Measurements from ENCODE around the gene IKZF2.

Gene IKZF2

DNA sequence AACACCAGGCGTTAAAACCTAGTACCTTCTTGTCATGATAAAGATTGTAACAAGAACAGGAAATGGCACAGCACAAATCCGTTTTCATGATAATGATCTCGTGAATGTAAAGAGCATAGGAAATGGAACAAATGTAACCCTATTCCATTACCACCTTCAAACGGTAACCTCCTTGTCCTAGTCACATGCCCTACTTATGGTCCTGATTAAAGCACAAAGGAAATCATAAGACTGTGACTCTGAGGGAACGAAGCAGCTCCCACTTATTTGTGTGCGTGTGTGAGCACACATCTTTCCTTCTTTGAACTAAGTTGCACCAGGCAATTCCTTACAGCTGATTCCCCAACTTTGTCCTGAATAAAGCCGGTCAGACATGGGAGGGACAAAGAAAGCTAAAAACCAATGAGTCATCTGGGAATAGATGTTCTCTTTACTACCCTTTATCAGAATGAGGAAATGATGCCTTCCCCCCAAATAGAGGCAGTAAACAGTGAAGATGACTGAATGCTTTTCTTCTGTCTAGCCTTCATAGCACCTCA, 192.6 kb downstream of the IKZF2 start:
- no peak for DNase-seq (ENCODE audit: low read depth, low spot score)
- no peak overlapping the region for H3K27ac ChIP-seq
- no peak overlapping the region for H3K4me3 ChIP-seq
- TF ChIP-seq POLR2AphosphoS5 (IDR thresholded peaks at IDR 0.05; ENCODE audit: borderline replicate concordance, low read depth, low read length) (no peak), FOXP2 (optimal IDR thresholded peaks at IDR 0.05; ENCODE audit: control extremely low read depth, extremely low read length, insufficient read depth) (no peak), EZH2 (IDR thresholded peaks at IDR 0.05) (no peak)
- H3K36me3 ChIP-seq (ENCODE audit: insufficient read depth, low read length): no peaks in the 10 kb centered on the region
- no peak overlapping the region for H3K9ac ChIP-seq (ENCODE audit: insufficient read length)
- no peaks in the 10 kb centered on the region for H3K9me3 ChIP-seq (ENCODE audit: low read depth, low read length)

DNA sequence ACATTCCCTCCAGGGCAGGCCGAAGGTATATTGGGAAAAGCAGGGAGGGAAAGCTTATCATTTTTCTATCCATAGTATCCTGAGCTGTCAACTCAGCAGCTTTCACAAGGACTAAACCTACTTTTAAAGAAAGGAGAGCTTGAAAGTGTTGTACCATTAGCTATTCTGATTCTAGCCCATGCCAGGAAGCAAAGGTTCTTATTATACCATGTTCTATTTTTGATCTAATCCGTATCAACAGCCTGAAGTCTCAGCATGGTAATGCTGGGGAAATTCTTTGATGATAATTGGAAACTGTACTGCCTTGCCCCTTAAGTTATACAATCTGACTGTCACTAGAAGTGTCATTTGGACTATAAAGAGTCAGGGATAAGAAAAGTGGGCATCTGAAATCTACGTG, 193.3 kb downstream of the IKZF2 start:
- Histone ChIP-seq H3K27ac (no peak overlapping the region), H3K9ac (ENCODE audit: insufficient read length) (no peak overlapping the region), H3K4me3 (no peak overlapping the region), H3K9me3 (ENCODE audit: low read depth, low read length) (no peaks in the 10 kb centered on the region), H3K36me3 (ENCODE audit: insufficient read depth, low read length) (no peaks in the 10 kb centered on the region)
- no peak for TF ChIP-seq POLR2AphosphoS5 (IDR thresholded peaks at IDR 0.05; ENCODE audit: borderline replicate concordance, low read depth, low read length)
- no peak for TF ChIP-seq FOXP2 (optimal IDR thresholded peaks at IDR 0.05; ENCODE audit: control extremely low read depth, extremely low read length, insufficient read depth)
- TF ChIP-seq EZH2 (IDR thresholded peaks at IDR 0.05): no peak
- no peak for DNase-seq (ENCODE audit: low read depth, low spot score)

DNA sequence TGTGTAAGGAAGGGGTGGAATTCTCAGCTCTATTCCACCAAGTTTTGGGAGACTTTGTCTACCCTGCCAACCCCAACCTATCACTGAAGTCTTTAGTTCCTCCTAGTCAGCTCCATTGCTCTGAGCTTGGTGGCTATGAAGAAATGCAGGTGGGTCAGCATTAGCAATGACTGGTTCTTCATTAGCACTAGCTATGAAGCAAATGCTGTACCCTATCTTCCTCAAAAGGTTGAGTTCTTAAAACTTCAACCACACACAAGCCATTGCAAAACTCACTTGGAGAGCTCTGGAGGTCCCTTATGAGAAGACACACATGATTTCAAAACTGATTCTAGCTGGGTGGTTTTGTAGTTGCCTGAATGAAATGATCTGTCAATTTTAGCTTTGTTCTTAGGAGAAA, 193.8 kb downstream of the IKZF2 start:
- Histone ChIP-seq H3K4me3 (no peak overlapping the region), H3K36me3 (ENCODE audit: insufficient read depth, low read length) (no peaks in the 10 kb centered on the region), H3K27ac (no peak overlapping the region), H3K9me3 (ENCODE audit: low read depth, low read length) (no peaks in the 10 kb centered on the region), H3K9ac (ENCODE audit: insufficient read length) (no peak overlapping the region)
- no peak for DNase-seq (ENCODE audit: low read depth, low spot score)
- TF ChIP-seq EZH2 (IDR thresholded peaks at IDR 0.05): no peak
- no peak for TF ChIP-seq FOXP2 (optimal IDR thresholded peaks at IDR 0.05; ENCODE audit: control extremely low read depth, extremely low read length, insufficient read depth)
- TF ChIP-seq POLR2AphosphoS5 (IDR thresholded peaks at IDR 0.05; ENCODE audit: borderline replicate concordance, low read depth, low read length): no peak

DNA sequence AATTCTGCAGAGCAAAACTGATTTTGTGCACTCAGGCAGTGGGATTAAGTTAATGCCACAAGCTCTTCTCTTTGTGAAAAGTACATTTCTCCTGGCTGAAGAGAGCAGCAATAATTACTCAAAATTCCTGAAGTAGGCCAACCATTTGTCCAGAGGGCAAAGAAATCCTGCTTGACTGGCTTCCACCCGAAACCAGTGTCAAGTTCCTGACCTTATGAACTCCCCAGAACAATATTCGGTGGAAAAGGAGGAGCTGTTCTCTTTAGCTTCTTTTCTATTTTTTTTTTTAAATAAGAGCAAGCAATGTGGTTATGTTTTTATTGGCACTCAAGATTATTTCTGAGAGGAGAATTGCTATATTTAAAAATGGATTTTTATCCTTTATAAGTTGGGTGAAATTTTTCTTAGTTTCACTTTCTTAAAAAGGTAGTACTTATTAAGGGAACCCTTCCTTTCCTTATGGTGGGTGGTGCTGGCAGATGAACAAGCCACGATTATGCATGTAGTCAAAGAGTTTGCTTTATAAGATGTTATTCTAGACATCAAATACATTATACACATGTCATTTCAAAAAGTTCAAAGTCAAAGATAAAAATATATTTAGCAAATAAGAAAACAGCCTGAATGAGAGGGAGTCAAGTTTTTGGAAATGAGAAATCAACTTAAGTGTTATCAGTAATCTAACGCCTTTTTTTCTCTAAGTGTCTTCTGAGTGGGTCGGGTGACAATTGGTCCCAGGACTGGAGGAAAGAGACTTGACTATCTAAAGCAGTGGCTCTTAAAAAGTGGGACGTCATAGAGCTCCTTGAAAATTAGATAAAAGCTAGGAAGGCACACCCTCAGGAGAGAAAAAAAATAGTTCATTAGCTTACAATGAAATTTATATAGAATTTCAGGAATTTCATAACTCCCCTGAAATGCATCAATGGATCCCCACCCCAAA, 194.5 kb downstream of the IKZF2 start:
- Histone ChIP-seq H3K27ac (no peak overlapping the region), H3K4me3 (no peak overlapping the region), H3K9ac (ENCODE audit: insufficient read length) (no peak overlapping the region), H3K9me3 (ENCODE audit: low read depth, low read length) (no peaks in the 10 kb centered on the region), H3K36me3 (ENCODE audit: insufficient read depth, low read length) (no peaks in the 10 kb centered on the region)
- TF ChIP-seq FOXP2 (optimal IDR thresholded peaks at IDR 0.05; ENCODE audit: control extremely low read depth, extremely low read length, insufficient read depth) (no peak), POLR2AphosphoS5 (IDR thresholded peaks at IDR 0.05; ENCODE audit: borderline replicate concordance, low read depth, low read length) (no peak), EZH2 (IDR thresholded peaks at IDR 0.05) (no peak)
- DNase-seq (ENCODE audit: low read depth, low spot score): no peak

DNA sequence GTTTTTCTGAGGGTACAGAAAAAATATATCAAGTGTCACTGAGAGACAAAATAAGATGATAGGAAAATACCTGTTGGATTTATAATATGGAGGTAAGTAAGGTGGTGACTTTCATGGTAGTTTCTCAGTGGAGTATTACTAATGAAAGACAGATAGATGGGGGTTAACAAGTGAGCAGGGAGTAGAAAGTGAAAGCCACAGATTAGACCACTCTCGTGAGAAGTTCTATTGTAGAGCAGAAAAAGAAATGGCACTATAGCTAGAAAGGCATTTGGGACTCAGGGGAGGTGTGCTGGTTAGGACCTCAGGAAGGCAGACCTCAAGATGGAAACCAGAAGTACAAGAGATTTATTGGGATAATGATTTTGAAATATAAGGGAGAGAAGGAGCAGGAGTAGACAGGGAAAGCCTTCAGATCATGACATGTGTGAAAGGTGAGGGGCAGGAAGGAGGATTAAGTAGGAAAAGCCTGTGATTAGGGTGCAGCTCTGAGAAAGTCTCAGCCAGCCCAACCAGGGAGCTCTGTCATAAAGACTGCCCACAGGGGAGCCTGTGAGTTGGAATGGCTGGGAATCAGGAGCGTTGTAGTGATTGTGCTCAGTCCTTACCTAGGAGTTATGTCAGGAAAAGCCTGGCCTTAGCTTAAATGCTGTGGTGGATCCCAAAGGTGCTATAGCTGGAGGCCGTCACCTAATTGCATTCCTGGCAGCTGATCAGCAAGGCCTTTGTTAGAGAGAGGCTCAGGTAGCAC, 198.1 kb downstream of the IKZF2 start:
- Histone ChIP-seq H3K36me3 (ENCODE audit: insufficient read depth, low read length) (no peaks in the 10 kb centered on the region), H3K4me3 (no peak overlapping the region), H3K9ac (ENCODE audit: insufficient read length) (no peak overlapping the region), H3K27ac (no peak overlapping the region), H3K9me3 (ENCODE audit: low read depth, low read length) (no peaks in the 10 kb centered on the region)
- no peak for DNase-seq (ENCODE audit: low read depth, low spot score)
- TF ChIP-seq FOXP2 (optimal IDR thresholded peaks at IDR 0.05; ENCODE audit: control extremely low read depth, extremely low read length, insufficient read depth) (no peak), EZH2 (IDR thresholded peaks at IDR 0.05) (no peak), POLR2AphosphoS5 (IDR thresholded peaks at IDR 0.05; ENCODE audit: borderline replicate concordance, low read depth, low read length) (no peak)

DNA sequence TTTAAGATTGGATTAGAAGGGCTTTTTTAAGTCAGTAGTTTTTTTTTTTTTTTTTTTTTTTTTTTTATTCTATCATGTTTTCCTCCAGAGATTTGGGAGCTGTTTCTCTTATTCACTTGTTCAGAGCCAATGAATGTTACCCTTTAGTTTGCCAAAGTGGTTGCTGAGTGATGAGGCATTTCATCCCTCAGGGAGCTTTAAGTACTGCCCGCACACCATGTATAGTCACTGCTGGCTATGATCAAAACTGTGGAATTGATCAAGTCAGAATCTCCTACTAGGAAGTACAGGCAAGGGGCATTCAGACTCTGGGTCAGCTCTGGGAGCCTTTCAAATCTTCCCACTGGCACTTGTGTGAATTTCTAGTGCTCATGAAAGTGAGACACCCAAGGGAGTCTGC, 201.6 kb downstream of the IKZF2 start:
- no peak overlapping the region for H3K9ac ChIP-seq (ENCODE audit: insufficient read length)
- H3K9me3 ChIP-seq (ENCODE audit: low read depth, low read length): no peaks in the 10 kb centered on the region
- no peak overlapping the region for H3K4me3 ChIP-seq
- DNase-seq (ENCODE audit: low read depth, low spot score): no peak
- no peaks in the 10 kb centered on the region for H3K36me3 ChIP-seq (ENCODE audit: insufficient read depth, low read length)
- TF ChIP-seq POLR2AphosphoS5 (IDR thresholded peaks at IDR 0.05; ENCODE audit: borderline replicate concordance, low read depth, low read length) (no peak), EZH2 (IDR thresholded peaks at IDR 0.05) (no peak), FOXP2 (optimal IDR thresholded peaks at IDR 0.05; ENCODE audit: control extremely low read depth, extremely low read length, insufficient read depth) (no peak)
- no peak overlapping the region for H3K27ac ChIP-seq
